Neuron (in vitro differentiated cells): Measurements from ENCODE around the gene MEF2D.

Experiments used
- H2AFZ ChIP-seq: one replicate; pipeline ENCODE4 v1.6.1; 2013; ENCODE audit warnings: low read depth, mild to moderate bottlenecking, inconsistent platforms, low read length, moderate library complexity
- H3K27me3 ChIP-seq: one replicate; pipeline ENCODE4 v1.6.1; 2013; ENCODE audit warnings: low read length; ENCODE audit not compliant: insufficient read depth
- H3K36me3 ChIP-seq: one replicate; pipeline ENCODE4 v1.6.1; 2013; ENCODE audit warnings: low read length; ENCODE audit not compliant: insufficient read depth
- H3K4me1 ChIP-seq: one replicate; pipeline ENCODE4 v1.6.1; 2013; ENCODE audit warnings: low read length; ENCODE audit not compliant: insufficient read depth
- H3K4me3 ChIP-seq: 2 replicates; pipeline ENCODE4 v1.5.1; 2013; ENCODE audit warnings: mild to moderate bottlenecking, low read length, moderate library complexity
- H3K9me3 ChIP-seq: one replicate; pipeline ENCODE4 v1.6.1; 2013; ENCODE audit warnings: low read length

The MEF2D gene

GRCh38 chr1:156516821-156517220 is 16.2 kb upstream of the MEF2D start:
- Histone ChIP-seq H3K4me1 (no peaks in the 10 kb centered on the region), H3K27me3 (peaks cover 4% of the 10 kb centered on the region), H2AFZ (no peak overlapping the region), H3K9me3 (no peaks in the 10 kb centered on the region), H3K4me3 (no peak overlapping the region), H3K36me3 (no peaks in the 10 kb centered on the region)

GRCh38 chr1:156515956-156516355 is 15.4 kb upstream of the MEF2D start:
- Histone ChIP-seq H3K9me3 (no peaks in the 10 kb centered on the region), H2AFZ (no peak overlapping the region)

GRCh38 chr1:156513185-156513584 is 12.6 kb upstream of the MEF2D start:
- H2AFZ ChIP-seq = no peak overlapping the region
- H3K4me1 ChIP-seq = peaks cover 3% of the 10 kb centered on the region
- no peaks in the 10 kb centered on the region for H3K9me3 ChIP-seq
- H3K27me3 ChIP-seq = peaks cover 12% of the 10 kb centered on the region
- no peak overlapping the region for H3K4me3 ChIP-seq
- no peaks in the 10 kb centered on the region for H3K36me3 ChIP-seq

More at GRCh38 chr1:156515956-156516355, 15.4 kb upstream of the MEF2D start:
- Histone ChIP-seq H3K4me3 (no peak overlapping the region), H3K27me3 (peaks cover 4% of the 10 kb centered on the region), H3K4me1 (no peaks in the 10 kb centered on the region), H3K36me3 (no peaks in the 10 kb centered on the region)

GRCh38 chr1:156511644-156512043 is 11.1 kb upstream of the MEF2D start:
- peaks cover 10% of the 10 kb centered on the region for H3K27me3 ChIP-seq
- no peaks in the 10 kb centered on the region for H3K36me3 ChIP-seq

GRCh38 chr1:156510709-156511108 is 10.1 kb upstream of the MEF2D start:
- peaks cover 3% of the 10 kb centered on the region for H3K4me1 ChIP-seq
- H2AFZ ChIP-seq = no peak overlapping the region
- no peak overlapping the region for H3K4me3 ChIP-seq
- H3K36me3 ChIP-seq = no peaks in the 10 kb centered on the region
- H3K27me3 ChIP-seq = peaks cover 7% of the 10 kb centered on the region
- H3K9me3 ChIP-seq = no peaks in the 10 kb centered on the region

More at GRCh38 chr1:156511644-156512043, 11.1 kb upstream of the MEF2D start:
- Histone ChIP-seq H3K4me1 (peaks cover 3% of the 10 kb centered on the region), H3K9me3 (no peaks in the 10 kb centered on the region), H2AFZ (no peak overlapping the region), H3K4me3 (no peak overlapping the region)

GRCh38 chr1:156509424-156510034 is 9.0 kb upstream of the MEF2D start:
- H3K4me1 ChIP-seq = peaks cover 7% of the 10 kb centered on the region
- peaks cover 7% of the 10 kb centered on the region for H3K27me3 ChIP-seq
- H3K9me3 ChIP-seq = no peaks in the 10 kb centered on the region
- H2AFZ ChIP-seq = no peak overlapping the region
- H3K36me3 ChIP-seq = no peaks in the 10 kb centered on the region
- no peak overlapping the region for H3K4me3 ChIP-seq

- H3K9me3 ChIP-seq = no peaks in the 10 kb centered on the region
- H3K4me3 ChIP-seq = no peak overlapping the region
- H3K27me3 ChIP-seq = peaks cover 7% of the 10 kb centered on the region
- peaks cover 12% of the 10 kb centered on the region for H3K4me1 ChIP-seq
- no peaks in the 10 kb centered on the region for H3K36me3 ChIP-seq
- no peak overlapping the region for H2AFZ ChIP-seq
Observed at GRCh38 chr1:156508955-156509234, 8.3 kb upstream of the MEF2D start.

GRCh38 chr1:156508205-156508954 is 7.8 kb upstream of the MEF2D start:
- H3K4me3 ChIP-seq = no peak overlapping the region
- H3K9me3 ChIP-seq = no peaks in the 10 kb centered on the region
- H2AFZ ChIP-seq = no peak overlapping the region
- H3K27me3 ChIP-seq = peaks cover 7% of the 10 kb centered on the region
- no peaks in the 10 kb centered on the region for H3K36me3 ChIP-seq
- H3K4me1 ChIP-seq = peaks cover 12% of the 10 kb centered on the region

GRCh38 chr1:156506450-156506849 is 5.9 kb upstream of the MEF2D start:
- H3K36me3 ChIP-seq = no peaks in the 10 kb centered on the region
- H3K4me1 ChIP-seq = peaks cover 15% of the 10 kb centered on the region

GRCh38 chr1:156505679-156506298 is 5.2 kb upstream of the MEF2D start:
- Histone ChIP-seq H3K9me3 (no peaks in the 10 kb centered on the region), H3K36me3 (no peaks in the 10 kb centered on the region), H3K27me3 (peaks cover 7% of the 10 kb centered on the region), H3K4me1 (peaks cover 15% of the 10 kb centered on the region), H3K4me3 (peak overlapping the region; percentile 56), H2AFZ (peak overlapping the region; percentile 15)

More at GRCh38 chr1:156506450-156506849, 5.9 kb upstream of the MEF2D start:
- H3K27me3 ChIP-seq = peaks cover 7% of the 10 kb centered on the region
- no peak overlapping the region for H3K4me3 ChIP-seq
- no peaks in the 10 kb centered on the region for H3K9me3 ChIP-seq
- no peak overlapping the region for H2AFZ ChIP-seq

- peak overlapping the region; percentile 56 for H3K4me3 ChIP-seq
- no peaks in the 10 kb centered on the region for H3K36me3 ChIP-seq
- peaks cover 4% of the 10 kb centered on the region for H3K27me3 ChIP-seq
- H3K9me3 ChIP-seq = no peaks in the 10 kb centered on the region
- H3K4me1 ChIP-seq = peaks cover 15% of the 10 kb centered on the region
- peak overlapping the region; percentile 15 for H2AFZ ChIP-seq
Observed at GRCh38 chr1:156504821-156505678, 4.5 kb upstream of the MEF2D start.

GRCh38 chr1:156504438-156504813 is 3.9 kb upstream of the MEF2D start:
- peaks cover 4% of the 10 kb centered on the region for H3K27me3 ChIP-seq
- H2AFZ ChIP-seq = peak overlapping the region; percentile 15
- no peaks in the 10 kb centered on the region for H3K9me3 ChIP-seq
- H3K4me1 ChIP-seq = peaks cover 15% of the 10 kb centered on the region
- peak overlapping the region; percentile 56 for H3K4me3 ChIP-seq
- no peaks in the 10 kb centered on the region for H3K36me3 ChIP-seq
